ENCODE results near the gene SLC31A2.
"Not testable (repeated sequence)": the region's sequence is repeated elsewhere in the genome, so short reads cannot be mapped to it uniquely, and the experiment has no call there.

SLC31A2 gene, protein sequence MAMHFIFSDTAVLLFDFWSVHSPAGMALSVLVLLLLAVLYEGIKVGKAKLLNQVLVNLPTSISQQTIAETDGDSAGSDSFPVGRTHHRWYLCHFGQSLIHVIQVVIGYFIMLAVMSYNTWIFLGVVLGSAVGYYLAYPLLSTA

DNA sequence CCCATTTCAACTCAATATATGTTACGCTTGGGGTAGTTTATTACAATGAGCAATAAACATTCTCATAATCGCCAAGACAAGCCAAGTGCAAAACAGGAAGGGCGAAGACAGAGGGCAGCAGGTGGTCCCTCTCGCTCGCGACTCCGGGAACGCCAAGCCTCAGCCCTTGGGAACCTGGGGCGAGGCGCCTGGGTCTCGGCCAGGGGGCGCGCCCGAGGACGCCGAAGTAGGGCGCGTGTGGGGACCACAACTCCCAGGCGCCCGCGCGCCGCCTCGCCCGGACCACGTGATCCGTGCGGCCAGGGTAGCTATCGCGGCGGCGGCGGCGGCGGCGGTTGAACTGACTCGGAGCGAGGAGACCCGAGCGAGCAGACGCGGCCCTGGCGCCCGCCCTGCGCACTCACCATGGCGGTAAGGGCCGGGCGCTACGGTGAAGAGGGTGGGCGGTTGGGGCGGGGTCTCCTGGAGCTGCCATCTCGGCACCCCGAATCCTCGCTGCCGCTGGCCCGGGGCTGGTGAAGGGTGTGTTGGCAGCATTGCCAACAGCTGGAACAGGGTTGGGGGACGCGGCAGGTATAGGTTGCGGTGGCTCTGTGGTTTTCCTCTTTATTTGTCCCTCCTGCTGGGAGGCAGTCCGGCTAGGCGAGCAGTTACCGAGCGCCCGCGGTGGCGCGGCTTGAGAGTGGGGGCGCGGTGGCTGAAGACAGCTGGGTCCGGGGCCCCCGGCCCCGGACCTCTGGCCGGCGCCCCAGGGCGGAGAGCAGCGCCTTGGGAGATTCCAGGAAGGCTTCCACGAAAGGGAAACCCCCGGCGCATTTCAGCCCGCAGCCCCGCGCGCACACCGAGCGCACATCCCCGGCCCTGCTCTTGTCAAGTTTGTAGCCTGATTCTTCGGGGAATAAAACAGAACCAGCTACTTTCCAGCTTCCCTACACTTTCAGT, at the start of gene SLC31A2:
Gene SLC31A2, plus strand, starts transcription at position 338 of the 942 bp plus-strand sequence. Its CDS starts 68 bp downstream, at position 406.
- DNase-seq, result peak; percentile 88

GRCh38 chr9:113105345-113105744, 45.5 kb upstream of the SLC31A2 start:
- DNase-seq, result not testable (repeated sequence)

DNA sequence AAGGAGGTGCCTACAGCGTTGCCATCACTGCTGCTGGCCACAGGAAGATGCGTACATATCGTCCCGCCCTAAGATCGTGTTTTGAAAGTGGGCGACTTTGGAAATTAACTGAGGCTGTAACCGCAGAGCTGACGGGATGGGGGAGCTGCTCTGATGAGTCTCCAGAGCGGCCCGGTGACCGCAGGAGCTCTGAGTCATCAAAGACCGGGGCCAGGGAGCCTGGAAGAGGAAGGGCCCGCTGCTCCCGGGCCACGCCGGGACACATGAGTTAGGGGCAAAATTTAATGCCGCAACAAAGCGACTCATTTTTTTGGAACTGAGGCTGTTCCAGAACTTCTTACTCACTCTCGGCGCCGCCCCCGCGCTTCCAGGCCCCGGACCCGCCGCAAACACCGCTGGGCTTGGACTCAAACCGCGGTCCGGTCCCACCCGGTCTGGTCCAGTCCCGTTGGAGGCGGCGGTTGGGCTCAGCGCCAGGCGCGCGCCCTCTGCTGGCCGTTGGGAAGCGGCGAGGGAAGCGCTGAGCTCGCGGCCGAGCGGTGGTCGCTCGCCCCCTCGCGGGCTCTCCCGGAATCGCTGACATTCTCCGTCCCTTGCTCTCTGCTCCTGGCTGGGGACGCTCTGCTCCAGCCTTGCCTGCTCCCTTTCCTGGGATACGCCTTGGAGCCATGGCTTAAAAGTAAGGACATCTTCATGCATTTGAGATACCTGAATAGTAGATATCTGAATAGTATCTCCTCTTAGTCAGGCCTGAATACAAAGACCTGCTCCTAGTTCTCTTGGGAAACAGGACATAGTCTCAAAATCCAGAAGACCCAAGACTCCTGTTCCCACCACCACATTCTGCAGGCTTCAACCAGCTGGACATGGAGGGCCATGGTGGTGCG, 39.5 kb upstream of the SLC31A2 start:
- peak; percentile 37 for DNase-seq

GRCh38 chr9:113112706-113113510, 37.9 kb upstream of the SLC31A2 start:
- DNase-seq, result peak; percentile 10

DNA sequence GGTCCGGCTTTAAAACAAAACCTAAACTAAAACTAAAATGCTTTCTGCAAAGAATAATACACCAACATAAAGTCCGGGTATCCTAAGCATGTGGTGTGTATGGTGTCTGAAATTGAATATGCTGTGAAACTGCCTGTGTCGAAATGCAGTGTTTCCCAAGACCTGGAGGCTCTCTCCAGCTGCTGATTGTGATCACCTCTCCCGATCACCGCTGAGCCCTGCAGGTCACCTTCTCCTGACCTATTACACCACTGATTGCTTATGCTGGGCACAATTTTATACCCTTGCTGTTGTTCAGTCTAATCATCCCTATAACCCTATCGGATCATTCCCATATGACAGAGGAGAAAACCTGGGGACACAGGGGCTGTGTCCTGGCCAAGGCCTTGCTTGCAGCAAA, 32.0 kb upstream of the SLC31A2 start:
- DNase-seq, result not testable (repeated sequence)

DNA sequence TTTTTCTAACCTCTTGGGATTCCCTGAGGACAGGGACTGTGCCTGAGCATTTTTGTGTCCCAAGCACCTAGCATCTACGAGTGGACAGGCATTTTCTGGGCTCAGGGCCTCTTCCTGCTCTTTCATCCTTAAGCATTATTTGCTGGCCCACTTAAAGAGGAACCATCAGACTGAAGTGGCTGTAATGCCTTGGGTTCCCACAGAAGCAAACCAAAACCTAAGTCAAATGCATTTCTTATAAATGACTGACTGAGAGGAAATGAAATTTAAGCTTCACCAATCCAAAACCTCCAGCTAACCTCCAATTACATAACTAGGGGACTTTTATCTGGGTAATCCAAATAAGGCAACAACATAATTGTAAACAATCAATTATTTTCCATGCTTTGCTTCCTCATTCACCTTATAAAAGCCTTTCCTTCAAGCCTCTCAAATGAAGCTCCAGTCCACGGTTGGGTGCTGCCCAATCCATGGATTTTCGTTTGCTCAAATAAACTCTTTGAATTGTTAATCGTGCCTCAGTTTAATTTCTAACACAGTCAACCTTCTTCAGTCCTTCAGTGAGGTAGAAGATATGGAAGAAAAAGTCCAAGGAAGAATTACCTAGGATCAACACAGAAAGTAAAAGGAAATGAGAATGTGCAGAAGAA, 25.3 kb upstream of the SLC31A2 start:
- DNase-seq, result no peak

DNA sequence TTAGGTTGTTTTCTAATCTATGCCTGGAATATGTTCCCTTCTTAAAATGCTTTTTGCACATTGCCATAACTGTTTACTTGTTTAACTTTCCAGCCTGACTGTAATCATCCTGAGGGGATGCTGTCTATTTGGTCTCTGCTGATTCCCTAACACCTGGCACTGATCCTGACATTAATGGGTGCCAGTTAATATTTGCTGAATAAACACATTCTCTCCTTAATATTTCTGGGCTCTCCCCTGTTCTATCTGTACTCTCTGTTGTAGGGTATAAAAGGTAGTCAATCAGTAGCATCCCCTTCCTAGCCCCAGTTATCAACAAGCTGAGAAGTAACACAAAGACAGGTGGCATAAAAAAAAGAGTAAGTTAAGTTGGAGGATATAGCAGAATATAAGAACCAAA, 21.3 kb upstream of the SLC31A2 start:
- no peak for DNase-seq

GRCh38 chr9:113129884-113130283, 20.9 kb upstream of the SLC31A2 start:
- no peak for DNase-seq

DNA sequence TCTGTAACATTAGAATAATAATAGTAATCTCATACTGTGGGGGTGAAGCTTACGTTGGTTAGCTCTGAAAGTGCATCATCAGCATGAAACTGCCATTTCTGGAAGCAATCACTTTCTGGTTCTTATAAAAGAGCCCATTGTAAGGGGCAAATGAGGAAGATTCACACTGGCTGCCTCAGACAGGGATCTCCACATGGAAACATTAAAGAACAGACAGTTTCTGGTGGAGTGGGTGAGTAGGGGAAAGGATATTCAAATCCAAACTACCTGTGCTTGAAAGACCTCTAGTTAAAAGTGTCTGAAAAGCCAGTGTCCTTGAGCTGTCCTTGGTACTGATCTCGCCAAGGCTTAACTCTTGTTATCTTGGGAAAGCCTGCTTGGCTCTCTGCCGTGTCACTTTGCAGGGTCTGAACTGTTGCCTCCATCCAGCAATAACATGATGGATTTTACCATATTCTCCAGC, 19.1 kb upstream of the SLC31A2 start:
- DNase-seq, result no peak

GRCh38 chr9:113137196-113138168, 13.3 kb upstream of the SLC31A2 start:
- no peak for DNase-seq

- DNase-seq, result no peak
Observed at GRCh38 chr9:113138760-113139159, 12.0 kb upstream of the SLC31A2 start.

DNA sequence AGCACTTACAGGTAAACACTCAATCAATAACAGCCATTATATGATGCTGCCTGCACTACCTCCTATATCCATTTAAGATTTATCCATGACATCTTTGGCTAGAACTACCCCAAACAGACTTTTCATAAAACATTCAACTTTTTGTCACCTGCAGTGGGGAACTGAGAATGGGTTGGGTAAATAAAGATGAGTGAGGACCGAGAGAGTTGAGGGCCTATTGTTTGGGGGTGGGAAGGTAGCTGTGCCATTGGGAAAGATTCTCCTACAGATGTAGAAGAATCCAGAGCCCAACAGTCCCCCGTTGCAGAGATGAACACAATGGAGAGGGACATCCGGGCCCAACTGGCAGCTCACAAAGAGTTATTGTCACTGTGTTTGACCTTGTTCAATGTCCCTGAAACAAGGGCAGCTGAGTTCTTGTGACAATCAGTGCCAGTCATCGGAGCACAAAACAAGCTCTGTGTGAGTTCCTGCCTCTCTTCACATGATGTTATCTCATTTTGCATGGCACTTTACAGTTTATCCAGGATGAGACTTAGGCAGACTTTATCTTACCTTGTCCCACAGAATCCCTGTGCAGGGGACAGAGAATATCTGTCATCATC, 11.5 kb upstream of the SLC31A2 start:
- DNase-seq, result no peak

- DNase-seq, result no peak
Observed at GRCh38 chr9:113139953-113140352, 10.9 kb upstream of the SLC31A2 start.

DNA sequence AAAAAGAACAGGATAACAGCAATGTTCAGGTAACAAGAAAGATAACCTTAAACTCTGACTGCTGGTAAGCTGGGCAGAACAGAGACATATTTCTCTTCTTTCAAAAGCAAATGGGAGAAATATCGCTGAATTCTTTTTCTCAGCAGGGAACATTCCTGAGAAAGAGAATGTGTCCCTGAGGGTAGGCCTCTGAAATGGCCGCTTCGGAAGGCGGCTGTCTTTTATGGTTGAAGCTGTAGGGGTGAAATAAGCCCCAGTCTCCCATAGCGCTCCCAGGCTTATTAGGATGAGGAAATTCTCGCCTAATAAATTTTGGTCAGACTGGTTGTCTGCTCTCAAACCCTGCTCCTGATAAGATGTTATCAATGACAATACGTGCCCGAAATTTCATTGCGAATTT, 9.9 kb upstream of the SLC31A2 start:
- DNase-seq, result not testable (repeated sequence)

DNA sequence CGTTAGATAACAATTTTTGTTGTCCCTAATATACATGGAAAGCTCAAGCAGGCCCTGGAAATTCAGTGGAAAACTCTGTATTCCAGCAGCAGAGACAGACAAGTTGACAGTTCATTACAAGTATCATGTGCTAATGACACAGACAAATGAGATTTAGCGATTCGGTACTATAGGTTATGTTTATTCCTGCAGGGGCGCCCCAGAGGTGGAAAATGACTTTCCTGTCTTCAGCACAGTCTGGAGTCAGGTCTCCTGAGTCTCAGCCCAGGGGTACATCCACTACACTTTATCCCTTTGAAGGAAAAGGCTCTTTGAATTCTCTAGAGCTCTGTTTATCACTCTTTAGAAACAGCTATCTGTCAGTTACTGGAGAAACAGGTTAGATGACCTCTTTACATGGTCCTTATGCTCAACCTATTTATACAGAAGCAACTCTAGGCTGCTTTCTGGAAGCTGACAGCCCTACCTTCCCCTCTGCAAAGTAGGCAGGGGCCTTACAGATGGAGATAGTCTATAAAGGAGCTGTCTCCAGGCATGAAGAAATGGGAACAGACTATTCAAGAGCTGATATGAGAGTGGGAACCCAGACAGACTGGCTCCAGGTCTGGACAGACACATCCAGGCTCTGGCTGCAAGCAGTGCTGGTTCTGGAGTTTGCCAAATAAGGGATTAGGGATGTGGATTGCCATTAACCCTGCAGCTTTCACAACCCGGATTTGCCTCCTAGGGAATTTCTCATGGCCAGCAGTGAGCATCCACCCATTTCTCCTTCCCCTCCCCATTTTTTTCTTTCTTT, 7.2 kb upstream of the SLC31A2 start:
- DNase-seq, result peak; percentile 31

DNA sequence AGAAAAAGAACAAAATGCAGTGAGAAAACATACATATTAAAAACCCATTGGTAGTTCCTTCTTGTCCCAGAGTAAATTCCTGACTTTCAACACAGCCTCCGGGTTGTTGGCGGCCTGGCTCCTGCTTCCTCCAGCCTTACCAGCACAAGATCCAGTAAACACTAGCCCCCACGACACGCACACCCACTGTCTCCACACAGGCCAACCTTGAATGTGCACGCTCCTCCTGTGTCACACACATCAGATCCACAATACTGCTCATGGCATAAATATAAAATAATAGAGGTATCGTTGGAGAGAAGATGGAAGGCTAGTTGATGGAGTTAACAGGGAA, 2.5 kb upstream of the SLC31A2 start:
- no peak for DNase-seq

DNA sequence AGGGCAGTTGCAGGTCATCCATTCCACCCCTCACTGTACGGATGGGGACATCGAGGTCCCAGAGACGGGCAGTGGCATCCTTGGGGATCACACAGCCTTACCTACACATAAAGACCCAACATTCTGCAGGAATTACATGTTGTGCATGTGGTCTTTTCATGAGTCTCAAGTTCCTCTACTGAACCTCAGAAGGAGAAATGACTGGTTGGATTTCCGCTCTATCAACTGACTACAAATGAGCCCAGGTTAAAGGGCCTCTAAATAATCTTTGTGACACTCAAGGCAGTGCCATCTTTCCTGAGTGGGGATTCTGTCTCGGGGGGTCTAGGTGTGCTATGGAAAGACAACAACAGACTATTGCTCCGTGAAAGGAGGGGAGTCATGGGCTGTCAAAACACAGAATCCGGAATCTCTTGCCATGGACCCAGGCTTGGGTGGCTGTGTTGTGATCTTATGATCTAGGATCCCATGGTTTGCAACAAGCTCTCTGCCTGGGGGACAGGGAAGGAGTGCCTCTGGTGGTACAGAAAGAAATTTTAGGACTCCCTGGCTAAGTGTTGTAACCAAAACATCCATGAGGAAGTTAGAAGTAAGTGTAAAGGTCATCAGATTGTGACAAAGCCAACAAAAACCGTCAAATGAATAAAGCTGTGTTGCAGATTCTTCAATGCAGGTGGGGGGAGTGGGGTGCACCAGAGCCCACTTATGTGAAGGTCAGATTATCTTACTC, 1.9 kb upstream of the SLC31A2 start:
- no peak for DNase-seq

DNA sequence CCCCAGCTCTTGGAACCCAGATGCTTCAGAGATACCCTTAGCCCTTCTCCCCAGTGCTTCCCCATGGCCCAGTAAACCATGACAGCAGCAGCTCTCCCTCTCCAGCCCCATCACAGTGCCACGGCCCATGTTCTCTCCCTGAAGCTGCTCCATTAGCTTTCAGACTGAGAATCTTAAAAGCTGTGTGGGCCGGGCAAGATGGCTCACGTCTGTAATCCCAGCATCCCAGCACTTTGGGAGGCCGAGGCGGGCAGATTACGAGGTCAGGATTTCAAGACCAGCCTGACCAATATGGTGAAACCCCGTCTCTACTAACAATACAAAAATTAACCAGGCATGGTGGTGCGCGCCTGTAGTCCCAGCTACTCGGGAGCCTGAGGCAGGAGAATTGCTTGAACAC, 1.2 kb upstream of the SLC31A2 start:
- not testable (repeated sequence) for DNase-seq
